GM18511 (cell line): Measurements from ENCODE around the gene TRPV5.

Experiments
- ATAC-seq: cut with Tn5 transposase; IDR thresholded peaks from one replicate; pipeline ENCODE4 v1.9.1; 2021; ENCODE audit warnings: mild to moderate bottlenecking, moderate library complexity; ENCODE audit not compliant: unreplicated experiment

TRPV5 gene

GRCh38 chr7:142910481-142910880, 23.1 kb downstream of the TRPV5 start:
- no peak for ATAC-seq

GRCh38 chr7:142910031-142910433, 23.5 kb downstream of the TRPV5 start:
- ATAC-seq = no peak

GRCh38 chr7:142908921-142909890, 24.3 kb downstream of the TRPV5 start:
- no peak for ATAC-seq

GRCh38 chr7:142908290-142908689, 25.3 kb downstream of the TRPV5 start:
- ATAC-seq = no peak

- no peak for ATAC-seq
These were observed 26.9 kb downstream of the TRPV5 start for GRCh38 chr7:142906643-142907042.

- no peak for ATAC-seq
These were observed 27.8 kb downstream of the TRPV5 start for GRCh38 chr7:142905759-142906158.

GRCh38 chr7:142904128-142904527, 29.4 kb downstream of the TRPV5 start:
- ATAC-seq = no peak

GRCh38 chr7:142901426-142902259, 31.9 kb downstream of the TRPV5 start:
- no peak for ATAC-seq

- ATAC-seq = no peak
These were observed 33.9 kb downstream of the TRPV5 start for GRCh38 chr7:142899661-142900060.

- ATAC-seq = no peak
These were observed 35.0 kb downstream of the TRPV5 start for GRCh38 chr7:142898377-142899170.

- ATAC-seq = no peak
These were observed 35.9 kb downstream of the TRPV5 start for GRCh38 chr7:142897691-142898090.

- no peak for ATAC-seq
These were observed 36.7 kb downstream of the TRPV5 start for GRCh38 chr7:142896741-142897379.

- ATAC-seq = no peak
These were observed 37.4 kb downstream of the TRPV5 start for GRCh38 chr7:142896151-142896550.

- ATAC-seq = no peak
These were observed 38.5 kb downstream of the TRPV5 start for GRCh38 chr7:142894985-142895593.

- no peak for ATAC-seq
These were observed 39.2 kb downstream of the TRPV5 start for GRCh38 chr7:142894112-142894984.

GRCh38 chr7:142892951-142893350, 40.6 kb downstream of the TRPV5 start:
- ATAC-seq = no peak

- ATAC-seq = no peak
These were observed 42.0 kb downstream of the TRPV5 start for GRCh38 chr7:142891490-142892082.

- no peak for ATAC-seq
These were observed 42.6 kb downstream of the TRPV5 start for GRCh38 chr7:142890874-142891485.
